Mononuclear cell (primary cell): ENCODE measurements around the gene ITPKB. TPM values are rescaled to one million over a fixed set of nuclear protein-coding genes. Genes with fewer than 3 reads are reported as not detected.

Source experiments
- H3K27me3 ChIP-seq: 2 replicates; pipeline ENCODE4 v1.6.0; 2011; ENCODE audit warnings: low read length, control low read depth; ENCODE audit not compliant: insufficient read depth
- H3K4me1 ChIP-seq: 2 replicates; pipeline ENCODE4 v1.5.1; 2011; ENCODE audit warnings: mild to moderate bottlenecking, low read length, control low read depth; ENCODE audit not compliant: insufficient read depth
- H3K4me3 ChIP-seq: 2 replicates; pipeline ENCODE4 v1.5.1; 2011; ENCODE audit warnings: mild to moderate bottlenecking, low read length, moderate library complexity
- H3K9me3 ChIP-seq: 2 replicates; pipeline ENCODE4 v1.5.1; 2011; ENCODE audit warnings: low read depth, mild to moderate bottlenecking, control low read depth, low read length
- total RNA-seq: library from RNA; depleted of rRNA; stranded (reverse); fragments of >200 nt; gene quantifications from one replicate; pipeline ENCODE4 v1.2.3, GENCODE V29; 2012

The ITPKB gene
- total RNA-seq, 1 donor, result 235 TPM

GRCh38 chr1:226708967-226709396 lies 30.1 kb downstream of the ITPKB start:
- Histone ChIP-seq H3K4me1 (peaks cover 63% of the 10 kb centered on the region), H3K9me3 (no peaks in the 10 kb centered on the region), H3K27me3 (no peaks in the 10 kb centered on the region), H3K4me3 (no peak overlapping the region)

GRCh38 chr1:226708342-226708780 lies 30.7 kb downstream of the ITPKB start:
- H3K4me3 ChIP-seq, result no peak overlapping the region

GRCh38 chr1:226706684-226707083 lies 32.4 kb downstream of the ITPKB start:
- Histone ChIP-seq H3K4me1 (peaks cover 60% of the 10 kb centered on the region), H3K27me3 (no peaks in the 10 kb centered on the region), H3K9me3 (no peaks in the 10 kb centered on the region), H3K4me3 (no peak overlapping the region)

More at GRCh38 chr1:226708342-226708780, 30.7 kb downstream of the ITPKB start:
- Histone ChIP-seq H3K4me1 (peaks cover 62% of the 10 kb centered on the region), H3K27me3 (no peaks in the 10 kb centered on the region), H3K9me3 (no peaks in the 10 kb centered on the region)

GRCh38 chr1:226704169-226704937 lies 34.7 kb downstream of the ITPKB start:
- Histone ChIP-seq H3K27me3 (no peaks in the 10 kb centered on the region), H3K4me1 (peaks cover 53% of the 10 kb centered on the region), H3K4me3 (no peak overlapping the region), H3K9me3 (no peaks in the 10 kb centered on the region)

GRCh38 chr1:226702957-226703831 lies 35.9 kb downstream of the ITPKB start:
- Histone ChIP-seq H3K27me3 (no peaks in the 10 kb centered on the region), H3K4me1 (peaks cover 52% of the 10 kb centered on the region), H3K9me3 (no peaks in the 10 kb centered on the region), H3K4me3 (peak overlapping the region; percentile 52)

GRCh38 chr1:226702318-226702956 lies 36.6 kb downstream of the ITPKB start:
- no peaks in the 10 kb centered on the region for H3K27me3 ChIP-seq
- peaks cover 59% of the 10 kb centered on the region for H3K4me1 ChIP-seq
- peak overlapping the region; percentile 52 for H3K4me3 ChIP-seq
- H3K9me3 ChIP-seq, result no peaks in the 10 kb centered on the region

- Histone ChIP-seq H3K27me3 (no peaks in the 10 kb centered on the region), H3K9me3 (no peaks in the 10 kb centered on the region), H3K4me1 (peaks cover 72% of the 10 kb centered on the region), H3K4me3 (no peak overlapping the region)
Observed at GRCh38 chr1:226700861-226701260, 38.2 kb downstream of the ITPKB start.

- H3K27me3 ChIP-seq, result no peaks in the 10 kb centered on the region
- peaks cover 83% of the 10 kb centered on the region for H3K4me1 ChIP-seq
- H3K9me3 ChIP-seq, result no peaks in the 10 kb centered on the region
- H3K4me3 ChIP-seq, result no peak overlapping the region
Observed at GRCh38 chr1:226699166-226699565, 39.9 kb downstream of the ITPKB start.

GRCh38 chr1:226698659-226699058 lies 40.4 kb downstream of the ITPKB start:
- H3K4me1 ChIP-seq, result peaks cover 84% of the 10 kb centered on the region
- H3K27me3 ChIP-seq, result no peaks in the 10 kb centered on the region
- no peaks in the 10 kb centered on the region for H3K9me3 ChIP-seq
- no peak overlapping the region for H3K4me3 ChIP-seq

- H3K9me3 ChIP-seq, result no peaks in the 10 kb centered on the region
- no peak overlapping the region for H3K4me3 ChIP-seq
- H3K27me3 ChIP-seq, result no peaks in the 10 kb centered on the region
- H3K4me1 ChIP-seq, result peaks cover 82% of the 10 kb centered on the region
Observed at GRCh38 chr1:226697929-226698544, 41.0 kb downstream of the ITPKB start.

GRCh38 chr1:226697151-226697928 lies 41.7 kb downstream of the ITPKB start:
- peaks cover 82% of the 10 kb centered on the region for H3K4me1 ChIP-seq
- no peak overlapping the region for H3K4me3 ChIP-seq
- H3K9me3 ChIP-seq, result no peaks in the 10 kb centered on the region
- no peaks in the 10 kb centered on the region for H3K27me3 ChIP-seq

GRCh38 chr1:226696547-226696946 lies 42.5 kb downstream of the ITPKB start:
- no peak overlapping the region for H3K4me3 ChIP-seq
- H3K27me3 ChIP-seq, result no peaks in the 10 kb centered on the region
- H3K9me3 ChIP-seq, result no peaks in the 10 kb centered on the region
- peaks cover 82% of the 10 kb centered on the region for H3K4me1 ChIP-seq

- Histone ChIP-seq H3K9me3 (no peaks in the 10 kb centered on the region), H3K27me3 (no peaks in the 10 kb centered on the region), H3K4me1 (peaks cover 85% of the 10 kb centered on the region), H3K4me3 (no peak overlapping the region)
Observed at GRCh38 chr1:226695335-226695900, 43.7 kb downstream of the ITPKB start.

- Histone ChIP-seq H3K4me1 (peaks cover 82% of the 10 kb centered on the region), H3K27me3 (no peaks in the 10 kb centered on the region), H3K4me3 (no peak overlapping the region), H3K9me3 (no peaks in the 10 kb centered on the region)
Observed at GRCh38 chr1:226692823-226693222, 46.3 kb downstream of the ITPKB start.
